HCT116 (cell line): Measurements from ENCODE around the gene OR5C1. TPM values are rescaled to one million over a fixed set of nuclear protein-coding genes. Genes with fewer than 3 reads are reported as not detected.

ENCODE experiments used
- ATAC-seq: fragments of 200-7000 bp; cut with Tn5 transposase; 2 replicates; pipeline ENCODE4 v1.9.1; 2020; ENCODE audit warnings: mild to moderate bottlenecking, moderate library complexity
- BruUV-seq: library from RNA; stranded (reverse); fragments of 400-500 nt; replicated peaks from 2 replicates; lab custom pipeline; 2021; lab: Mats Ljungman, UMichigan
- CTCF ChIA-PET: fragments of 300-600 bp; sonication (Branson Sonifier 250); formaldehyde crosslinking; loops from one replicate; lab custom pipeline; 2021; ENCODE audit warnings: antibody characterized with exemption; lab: Charles Lee
- POLR2A ChIA-PET: fragments of 300-600, 350-600 bp; sonication (Branson Sonifier 250); formaldehyde crosslinking; loops from one replicate; lab custom pipeline; 2021; ENCODE audit warnings: antibody characterized with exemption; lab: Charles Lee
- RAD21 ChIA-PET, 2 experiments: fragments of 300-600 bp; sonication (Branson Sonifier 250); formaldehyde crosslinking; loops; one replicate each; lab custom pipeline; 2023; ENCODE audit warnings: low total read pairs in 2 of 2; ENCODE audit not compliant: uncharacterized antibody in 2 of 2, unreplicated experiment in 2 of 2, low non-redundant PET in 1 of 2; lab: Charles Lee
- DNase-seq: peaks from one replicate; pipeline ENCODE4 v3.0.0-alpha.2; 2010; ENCODE audit warnings: low read depth, low spot score
- H2AFZ ChIP-seq: fragments of 200-600 bp; shearing (Covaris generic), sonication (generic); 2 replicates; pipeline ENCODE4 v1.6.1; 2017; ENCODE audit warnings: low read depth, mixed run types, mixed read lengths, antibody characterized with exemption, low read length; ENCODE audit not compliant: poor library complexity, severe bottlenecking
- H3K27ac ChIP-seq: 2 replicates; pipeline ENCODE4 v1.5.1; 2012; ENCODE audit warnings: low read depth, low read length
- H3K27me3 ChIP-seq: fragments of 200-600 bp; sonication (generic); 2 replicates; pipeline ENCODE4 v1.6.1; 2016; ENCODE audit warnings: mixed run types, low read length, mixed read lengths; ENCODE audit not compliant: insufficient read depth
- H3K36me3 ChIP-seq, 2 experiments: fragments of 200-500 bp in 1 of 2; fragments of 200-600 bp in 1 of 2; sonication (Bioruptor generic) in 1 of 2; sonication (generic) in 1 of 2; 2 replicates each; pipeline versions ENCODE4 v1.5.1 to v1.6.1; 2014 to 2016; ENCODE audit warnings: low read length in 2 of 2, inconsistent platforms in 1 of 2, mixed read lengths in 1 of 2, mixed run types in 1 of 2; ENCODE audit not compliant: insufficient read depth in 2 of 2, control insufficient read depth in 1 of 2
- H3K4me1 ChIP-seq, 2 experiments: fragments of 200-600 bp in 1 of 2; sonication (generic) in 1 of 2; 2 replicates each; pipeline versions ENCODE4 v1.5.1 to v1.6.1; 2012 to 2017; ENCODE audit warnings: low read length in 2 of 2, inconsistent platforms in 1 of 2, mild to moderate bottlenecking in 1 of 2, mixed read lengths in 1 of 2, mixed run types in 1 of 2, moderate library complexity in 1 of 2; ENCODE audit not compliant: insufficient read depth in 2 of 2, control insufficient read depth in 1 of 2
- H3K4me2 ChIP-seq: fragments of 200-600 bp; sonication (generic); 2 replicates; pipeline ENCODE4 v1.6.1; 2017; ENCODE audit warnings: mixed run types, low read length, mixed read lengths
- H3K4me3 ChIP-seq, 2 experiments: fragments of 200-600 bp in 1 of 2; sonication (generic) in 1 of 2; replicated peaks in 1 of 2; 2 replicates each; pipeline ENCODE4 v1.5.1; 2011 to 2016; ENCODE audit warnings: low read length in 2 of 2, control low read depth in 1 of 2, low read depth in 1 of 2, mild to moderate bottlenecking in 1 of 2, mixed read lengths in 1 of 2, mixed run types in 1 of 2
- H3K79me2 ChIP-seq: fragments of 200-600 bp; sonication (generic); 2 replicates; pipeline ENCODE4 v1.6.1; 2017; ENCODE audit warnings: mild to moderate bottlenecking, mixed run types, low read length, moderate library complexity, mixed read lengths; ENCODE audit not compliant: insufficient read depth
- H3K9ac ChIP-seq: fragments of 200-600 bp; sonication (generic); 2 replicates; pipeline ENCODE4 v1.6.1; 2016; ENCODE audit warnings: low read length, mixed read lengths
- H3K9me2 ChIP-seq: fragments of 200-600 bp; sonication (generic), shearing (Covaris generic); 2 replicates; pipeline ENCODE4 v1.6.1; 2017; ENCODE audit warnings: mixed run types, mild to moderate bottlenecking, moderate library complexity; ENCODE audit not compliant: insufficient read depth
- H3K9me3 ChIP-seq, 2 experiments: fragments of 200-500 bp in 1 of 2; fragments of 200-600 bp in 1 of 2; sonication (Bioruptor generic) in 1 of 2; sonication (generic) in 1 of 2; 2 replicates each; pipeline ENCODE4 v1.6.1; 2014 to 2017; ENCODE audit warnings: low read length in 2 of 2, mixed read lengths in 2 of 2, inconsistent platforms in 1 of 2, low read depth in 1 of 2, mild to moderate bottlenecking in 1 of 2, mixed run types in 1 of 2, moderate library complexity in 1 of 2; ENCODE audit not compliant: control insufficient read depth in 1 of 2, insufficient read depth in 1 of 2
- H4K20me1 ChIP-seq: fragments of 200-600 bp; sonication (generic), shearing (Covaris generic); 2 replicates; pipeline ENCODE4 v1.6.1; 2017; ENCODE audit warnings: mixed run types, mild to moderate bottlenecking, moderate library complexity; ENCODE audit not compliant: insufficient read depth
- ATF3 ChIP-seq: IDR thresholded peaks from 2 replicates; pipeline ENCODE4 v1.6.1; 2012
- CEBPB ChIP-seq: IDR thresholded peaks from 2 replicates; pipeline ENCODE4 v1.6.1; 2012; ENCODE audit warnings: low read depth
- EGR1 ChIP-seq: IDR thresholded peaks from 2 replicates; pipeline ENCODE4 v1.6.1; 2012; ENCODE audit warnings: low read depth
- ELF1 ChIP-seq: IDR thresholded peaks from 2 replicates; pipeline ENCODE4 v1.6.1; 2012; ENCODE audit warnings: low read depth, borderline replicate concordance
- EZH2 ChIP-seq: fragments of 200-600 bp; sonication (generic); IDR thresholded peaks from 2 replicates; pipeline ENCODE4 v1.6.1; 2017; ENCODE audit warnings: antibody characterized with exemption, mixed run types
- EZH2phosphoT487 ChIP-seq: fragments of 200-600 bp; IDR thresholded peaks from 2 replicates; pipeline ENCODE4 v1.6.1; 2018; ENCODE audit warnings: antibody characterized with exemption, borderline replicate concordance
- FOSL1 ChIP-seq: IDR thresholded peaks from 2 replicates; pipeline ENCODE4 v1.6.1; 2012; ENCODE audit warnings: low read depth
- JUND ChIP-seq: IDR thresholded peaks from 2 replicates; pipeline ENCODE4 v1.6.1; 2012
- POLR2A ChIP-seq: IDR thresholded peaks from 2 replicates; pipeline ENCODE4 v1.7.0; 2011; ENCODE audit warnings: borderline replicate concordance; ENCODE audit not compliant: insufficient read depth, insufficient read length; ENCODE audit errors: extremely low read depth
- POLR2AphosphoS5 ChIP-seq: IDR thresholded peaks from 2 replicates; pipeline ENCODE4 v1.6.1; 2011; ENCODE audit warnings: mild to moderate bottlenecking, low read depth, low read length, moderate library complexity
- RAD21 ChIP-seq: IDR thresholded peaks from 2 replicates; pipeline ENCODE4 v1.6.1; 2012; ENCODE audit warnings: low read depth, mild to moderate bottlenecking
- REST ChIP-seq: IDR thresholded peaks from 2 replicates; pipeline ENCODE4 v1.6.1; 2012; ENCODE audit warnings: low read depth
- SIN3A ChIP-seq: IDR thresholded peaks from 2 replicates; pipeline ENCODE4 v1.6.1; 2012; ENCODE audit warnings: low read depth
- SP1 ChIP-seq: IDR thresholded peaks from 2 replicates; pipeline ENCODE4 v1.6.1; 2012; ENCODE audit warnings: low read depth
- SRF ChIP-seq: IDR thresholded peaks from 2 replicates; pipeline ENCODE4 v1.6.1; 2012; ENCODE audit warnings: low read depth
- TCF7L2 ChIP-seq: IDR thresholded peaks from 2 replicates; pipeline ENCODE4 v1.7.0; 2011; ENCODE audit warnings: borderline replicate concordance, inconsistent platforms; ENCODE audit not compliant: insufficient read depth, insufficient read length; ENCODE audit errors: extremely low read depth
- YY1 ChIP-seq: IDR thresholded peaks from 2 replicates; pipeline ENCODE4 v1.6.1; 2011; ENCODE audit warnings: low read length, low read depth, moderate library complexity, mild to moderate bottlenecking; ENCODE audit not compliant: insufficient replicate concordance; ENCODE audit errors: extremely low read depth
- ZFX ChIP-seq: fragments of 450-650 bp; IDR thresholded peaks from 2 replicates; pipeline ENCODE4 v1.6.1; 2017
- ZNF274 ChIP-seq: fragments of 200-500 bp; sonication (Bioruptor generic); IDR thresholded peaks from 2 replicates; pipeline ENCODE4 v1.6.1; 2014; ENCODE audit warnings: mild to moderate bottlenecking, low read depth, low read length, inconsistent platforms
- intact Hi-C: fragments of 100-400 bp; cut with micrococcal nuclease; formaldehyde crosslinking; loops from 2 replicates; pipeline ENCODE4 v1.10.0; 2022
- total RNA-seq: library from RNA; stranded (reverse); gene quantifications from one replicate; pipeline ENCODE4 v1.2.1, GENCODE V29; 2021; ENCODE audit not compliant: unreplicated experiment

OR5C1 gene
- total RNA-seq, 1 experiment from 2014 or later = not detected

GRCh38 chr9:122754825-122755224 is 33.9 kb upstream of the OR5C1 start:
- Histone ChIP-seq H2AFZ (no peak overlapping the region), H3K27ac (no peak overlapping the region), H4K20me1 (no peaks in the 10 kb centered on the region), H3K36me3 (no peaks in the 10 kb centered on the region), H3K9ac (no peak overlapping the region), H3K4me1 (no peaks in the 10 kb centered on the region), H3K9me2 (no peaks in the 10 kb centered on the region), H3K79me2 (no peaks in the 10 kb centered on the region), H3K4me2 (no peak overlapping the region)
- CTCF ChIA-PET = no interaction called here
- no peak for DNase-seq
- TF ChIP-seq SRF (no peak), EGR1 (no peak), JUND (no peak), EZH2phosphoT487 (no peak), ELF1 (no peak), POLR2AphosphoS5 (no peak), SIN3A (no peak), YY1 (no peak), POLR2A (no peak), RAD21 (no peak), CEBPB (no peak)
- TF ChIP-seq, all 23 proteins: peak for 0
- RAD21 ChIA-PET = no interaction called here
- BruUV-seq = no TSS peak
- Histone ChIP-seq H3K27me3 (0 out of 2 replicates have a peak, but pooled peaks cover 5% of the 10 kb centered on the region), H3K9me3 (no peaks in the 10 kb centered on the region), H3K4me3 (no peak overlapping the region)
- POLR2A ChIA-PET = no interaction called here
- no peak for ATAC-seq
- intact Hi-C loops = no loop called here

- no peak for ATAC-seq
- BruUV-seq = no TSS peak
These were observed 20.9 kb upstream of the OR5C1 start for GRCh38 chr9:122767817-122768216.

More at GRCh38 chr9:122767817-122768216, 20.9 kb upstream of the OR5C1 start:
- H2AFZ ChIP-seq = no peak overlapping the region
- no peak overlapping the region for H3K9ac ChIP-seq
- intact Hi-C loops = no loop called here
- DNase-seq = no peak
- H3K27ac ChIP-seq = no peak overlapping the region
- no peaks in the 10 kb centered on the region for H3K9me2 ChIP-seq
- TF ChIP-seq ATF3 (no peak), SRF (no peak), ELF1 (no peak), ZNF274 (no peak), SIN3A (no peak), SP1 (no peak), EZH2 (no peak), REST (no peak), ZFX (no peak), TCF7L2 (no peak), FOSL1 (no peak)
- H3K4me2 ChIP-seq = no peak overlapping the region
- H3K9me3 ChIP-seq = no peaks in the 10 kb centered on the region
- H4K20me1 ChIP-seq = no peaks in the 10 kb centered on the region
- H3K79me2 ChIP-seq = no peaks in the 10 kb centered on the region
- ChIA-PET POLR2A (no interaction called here), CTCF (no interaction called here), RAD21 (no interaction called here)
- H3K4me3 ChIP-seq = no peak overlapping the region
- no peaks in the 10 kb centered on the region for H3K36me3 ChIP-seq
- H3K27me3 ChIP-seq = no peaks in the 10 kb centered on the region
- H3K4me1 ChIP-seq = no peaks in the 10 kb centered on the region
